GM23248 (cell line): Measurements from ENCODE around the gene MPG. TPM values are rescaled to one million over a fixed set of nuclear protein-coding genes. Genes with fewer than 3 reads are reported as not detected.

ENCODE experiments used
- DNase-seq: peaks from one replicate; pipeline ENCODE4 v3.0.0-alpha.2; 2015
- H2AFZ ChIP-seq: fragments of 200-600 bp; sonication (generic); 2 replicates; pipeline ENCODE4 v1.6.1; 2016; ENCODE audit warnings: antibody characterized with exemption
- H3F3A ChIP-seq: fragments of 200-600 bp; sonication (generic); 2 replicates; pipeline ENCODE4 v1.6.1; 2016; ENCODE audit warnings: mild to moderate bottlenecking, antibody characterized with exemption, mixed run types; ENCODE audit not compliant: insufficient read depth
- H3K27ac ChIP-seq: fragments of 200-600 bp; sonication (generic); 2 replicates; pipeline ENCODE4 v1.5.1; 2016; ENCODE audit warnings: mild to moderate bottlenecking
- H3K27me3 ChIP-seq: fragments of 200-600 bp; sonication (generic); replicated peaks from 2 replicates; pipeline ENCODE4 v1.6.1; 2016; ENCODE audit warnings: mild to moderate bottlenecking; ENCODE audit not compliant: insufficient read depth
- H3K36me3 ChIP-seq: fragments of 200-600 bp; sonication (generic); 2 replicates; pipeline ENCODE4 v1.6.1; 2016; ENCODE audit warnings: low read depth, mild to moderate bottlenecking
- H3K4me1 ChIP-seq: fragments of 200-600 bp; sonication (generic); 2 replicates; pipeline ENCODE4 v1.6.1; 2016; ENCODE audit warnings: mild to moderate bottlenecking; ENCODE audit not compliant: insufficient read depth
- H3K4me2 ChIP-seq: fragments of 200-600 bp; sonication (generic); one replicate; pipeline ENCODE4 v1.6.1; 2016; ENCODE audit warnings: mild to moderate bottlenecking; ENCODE audit not compliant: unreplicated experiment
- H3K4me3 ChIP-seq: fragments of 200-600 bp; sonication (generic); 2 replicates; pipeline ENCODE4 v1.5.1; 2016; ENCODE audit warnings: mild to moderate bottlenecking
- H3K79me2 ChIP-seq: fragments of 200-600 bp; sonication (generic); 2 replicates; pipeline ENCODE4 v1.6.1; 2016; ENCODE audit warnings: mild to moderate bottlenecking; ENCODE audit not compliant: insufficient read depth
- H3K9ac ChIP-seq: fragments of 200-600 bp; sonication (generic); 2 replicates; pipeline ENCODE4 v1.6.1; 2016; ENCODE audit warnings: mild to moderate bottlenecking
- H3K9me2 ChIP-seq: fragments of 200-600 bp; sonication (generic); 2 replicates; pipeline ENCODE4 v1.6.1; 2016; ENCODE audit warnings: mixed run types, mild to moderate bottlenecking, moderate library complexity; ENCODE audit not compliant: insufficient read depth
- H3K9me3 ChIP-seq: fragments of 200-600 bp; sonication (generic); one replicate; pipeline ENCODE4 v1.6.1; 2017; ENCODE audit warnings: low read depth
- H4K20me1 ChIP-seq: fragments of 200-600 bp; sonication (generic); 2 replicates; pipeline ENCODE4 v1.6.0; 2016; ENCODE audit not compliant: insufficient read depth
- EZH2 ChIP-seq: fragments of 200-600 bp; sonication (generic); IDR thresholded peaks from 2 replicates; pipeline ENCODE4 v1.6.1; 2018; ENCODE audit warnings: antibody characterized with exemption, mild to moderate bottlenecking; ENCODE audit not compliant: insufficient read depth, poor library complexity, severe bottlenecking
- EZH2phosphoT487 ChIP-seq: fragments of 200-600 bp; sonication (generic); IDR thresholded peaks from 2 replicates; pipeline ENCODE4 v1.6.1; 2018; ENCODE audit warnings: antibody characterized with exemption, moderate library complexity, mild to moderate bottlenecking, low read depth; ENCODE audit not compliant: insufficient read depth
- WGBS, 2 experiments: methylation state at CpG; one replicate each; pipeline ENCODE4 v1.1.6; 2015 to 2017; ENCODE audit warnings: low lambda C conversion rate in 2 of 2, low coverage in 1 of 2; ENCODE audit errors: missing lambda C conversion rate in 2 of 2; 5-methylcytosine and 5-hydroxymethylcytosine counted together
- in situ Hi-C: fragments of 300-500 bp; cut with MboI; formaldehyde crosslinking; loops from 2 replicates; pipeline ENCODE4 v1.15.0; 2020
- polyA plus RNA-seq: library from polyadenylated mRNA; unstranded; fragments of >200 nt; fragmentation: Nextera tagmentation; extraction: Ambion mirVana; gene quantifications from 2 replicates; pipeline ENCODE4 v1.2.1, GENCODE V29; 2016
- total RNA-seq: library from RNA; depleted of rRNA; stranded (reverse); fragments of >200 nt; shearing (Covaris generic); gene quantifications from 2 replicates; pipeline ENCODE4 v1.2.3, GENCODE V29; 2014

The MPG gene
- total and polyA plus RNA-seq, 2 experiments from 2014 or later: 134 to 222 TPM

DNA sequence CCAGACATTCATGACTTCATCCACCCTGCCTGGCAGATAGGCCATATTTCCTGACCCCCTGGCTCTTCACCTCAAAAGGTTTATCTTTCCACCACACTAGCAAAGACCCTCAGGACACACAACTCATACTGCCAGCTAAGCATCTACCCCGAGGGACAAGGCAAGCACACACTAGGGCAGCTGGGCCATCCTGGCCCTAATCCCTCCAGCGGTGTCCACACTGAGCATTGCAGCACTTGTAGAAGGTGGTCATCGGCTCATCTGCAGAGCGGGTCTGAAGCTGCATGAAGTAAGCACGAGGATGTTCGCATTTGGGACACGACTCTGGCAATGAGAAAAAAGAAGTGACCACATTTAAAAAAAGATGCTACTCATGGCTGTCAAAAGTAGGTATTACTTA is 30.8 kb upstream of the MPG start:
- Histone ChIP-seq H2AFZ (no peak overlapping the region), H3K9ac (no peak overlapping the region), H4K20me1 (no peaks in the 10 kb centered on the region), H3K9me2 (no peaks in the 10 kb centered on the region), H3K4me3 (no peak overlapping the region), H3K4me2 (no peak overlapping the region), H3F3A (no peaks in the 10 kb centered on the region), H3K36me3 (peaks cover 5% of the 10 kb centered on the region; the same call in 1 of the 2 replicates), H3K9me3 (no peaks in the 10 kb centered on the region), H3K27ac (no peak overlapping the region), H3K27me3 (no peaks in the 10 kb centered on the region), H3K4me1 (no peaks in the 10 kb centered on the region), H3K79me2 (peaks cover 28% of the 10 kb centered on the region)
- TF ChIP-seq EZH2 (no peak), EZH2phosphoT487 (no peak)
- in situ Hi-C loops: no loop called here
- DNase-seq: no peak
- WGBS, 2 experiments: 95% methylated on average over 7 of the region's 7 CpGs

DNA sequence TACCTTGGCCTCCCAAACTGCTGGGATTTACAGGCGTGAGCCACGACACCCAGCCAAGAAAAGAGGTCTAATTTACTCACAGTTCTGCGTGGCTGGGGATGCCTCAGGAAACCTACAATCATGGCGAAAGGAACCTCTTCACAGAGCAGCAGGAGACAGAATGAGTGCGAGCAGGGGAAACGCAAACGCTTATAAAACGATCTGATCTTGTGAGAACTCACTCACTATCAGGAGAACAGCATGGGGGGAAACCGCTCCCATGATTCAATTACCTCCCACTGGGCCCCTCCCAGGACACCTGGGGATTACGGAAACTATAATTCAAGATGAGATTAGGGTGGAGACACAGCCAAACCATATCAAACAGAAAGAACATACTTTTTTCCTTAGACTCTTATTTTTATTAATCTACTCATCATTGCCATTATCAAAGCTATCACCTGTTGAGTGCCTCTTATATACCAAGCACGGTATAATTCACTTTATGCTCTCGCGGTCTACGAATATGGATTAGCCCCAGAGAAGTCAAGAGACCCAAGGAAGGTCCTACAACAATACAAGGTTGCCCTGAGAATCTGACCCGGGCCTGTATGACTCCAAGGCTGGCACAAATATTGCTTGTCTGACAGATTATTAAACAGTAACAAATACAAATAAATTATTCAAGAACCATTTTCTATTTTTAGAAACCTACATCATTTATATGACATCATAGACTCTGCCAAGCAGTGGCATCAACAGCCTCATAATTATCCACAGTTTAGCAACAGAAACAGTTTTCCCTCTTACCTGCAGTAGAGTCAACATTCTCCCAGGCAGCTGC is 27.0 kb upstream of the MPG start:
- H3K79me2 ChIP-seq: peaks cover 39% of the 10 kb centered on the region
- H3K4me2 ChIP-seq: no peak overlapping the region
- no peaks in the 10 kb centered on the region for H4K20me1 ChIP-seq
- H3K27me3 ChIP-seq: no peaks in the 10 kb centered on the region
- 84 to 85% methylated on average over 15 of the region's 15 CpGs for WGBS, 2 experiments
- H3K36me3 ChIP-seq: no peaks in the 10 kb centered on the region
- no peak overlapping the region for H3K9ac ChIP-seq
- in situ Hi-C loops: no loop called here
- H2AFZ ChIP-seq: no peak overlapping the region
- H3K9me2 ChIP-seq: no peaks in the 10 kb centered on the region
- no peak for DNase-seq
- no peaks in the 10 kb centered on the region for H3K9me3 ChIP-seq
- H3K4me3 ChIP-seq: no peak overlapping the region
- H3F3A ChIP-seq: peaks cover 4% of the 10 kb centered on the region; the same call in 1 of the 2 replicates
- 0 out of 2 replicates have a peak, but pooled peaks cover 3% of the 10 kb centered on the region for H3K4me1 ChIP-seq
- H3K27ac ChIP-seq: no peak overlapping the region
- TF ChIP-seq EZH2: no peak
- TF ChIP-seq EZH2phosphoT487: no peak

DNA sequence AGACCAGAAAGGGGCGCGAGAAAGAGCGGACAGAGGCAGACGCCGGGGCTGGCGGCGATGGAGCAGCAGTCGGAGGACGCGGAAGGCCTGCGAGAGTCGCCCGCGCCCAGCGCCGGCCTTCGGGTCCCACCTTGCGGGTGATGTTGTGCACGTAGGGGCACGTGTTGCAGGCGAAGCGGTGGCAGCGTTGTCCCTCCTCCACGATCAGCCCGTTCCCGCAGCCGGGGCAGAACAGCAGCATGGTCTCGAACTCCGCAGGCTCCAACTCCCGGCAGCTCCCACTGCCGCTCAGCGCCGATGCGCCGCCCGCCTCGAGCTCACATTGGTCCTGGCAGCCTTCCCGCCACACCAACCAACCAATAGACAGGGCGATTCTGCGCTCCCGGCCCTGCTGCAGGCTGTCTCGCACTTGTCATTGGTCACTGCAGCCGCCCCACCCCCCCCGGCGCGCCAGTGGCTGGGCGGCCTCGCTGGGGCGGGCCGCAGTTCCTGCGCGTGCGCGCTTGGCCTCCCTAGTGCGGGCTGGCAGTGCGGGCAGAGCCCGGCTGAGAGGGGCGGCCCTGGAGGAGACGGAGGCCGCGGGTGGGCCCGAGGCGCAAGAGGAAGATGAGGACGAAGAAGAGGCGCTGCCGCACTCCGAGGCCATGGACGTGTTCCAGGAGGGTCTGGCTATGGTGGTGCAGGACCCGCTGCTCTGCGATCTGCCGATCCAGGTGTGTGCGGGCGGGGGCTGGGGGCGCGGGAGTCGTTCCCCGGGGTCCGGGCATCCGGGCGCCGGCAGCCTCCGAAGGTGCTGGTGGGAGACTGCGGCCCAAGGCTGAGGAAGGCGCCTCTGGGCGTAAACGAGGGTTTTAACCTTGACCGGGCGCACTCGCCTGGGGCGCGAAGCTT is 24.4 kb upstream of the MPG start, which contains the start of the genes POLR3K and SNRNP25:
TSS of gene POLR3K (minus strand) at position 263 of the 891 bp plus-strand sequence. CDS start at position 241, 22 bp downstream.
TSS of gene SNRNP25 (plus strand) at position 483 of the 891 bp plus-strand sequence. CDS start at position 672, 189 bp downstream.
- no peak for TF ChIP-seq EZH2phosphoT487
- no peak for TF ChIP-seq EZH2
- Histone ChIP-seq H3K27ac (peak within 1 kb of the TSS; percentile 59), H3K4me3 (peak within 1 kb of the TSS; percentile 87), H3K79me2 (peaks cover 39% of the 10 kb centered on the region), H3K4me2 (peak within 1 kb of the TSS; percentile 86), H2AFZ (peak within 1 kb of the TSS; percentile 93), H3F3A (peaks cover 4% of the 10 kb centered on the region; the same call in 1 of the 2 replicates), H3K9me3 (no peaks in the 10 kb centered on the region), H3K27me3 (no peaks in the 10 kb centered on the region), H3K9me2 (no peaks in the 10 kb centered on the region), H4K20me1 (no peaks in the 10 kb centered on the region), H3K4me1 (0 out of 2 replicates have a peak, but pooled peaks cover 3% of the 10 kb centered on the region), H3K9ac (peak within 1 kb of the TSS; percentile 81), H3K36me3 (peaks cover 11% of the 10 kb centered on the region; the same call in 1 of the 2 replicates)
- in situ Hi-C loops: no loop called here
- DNase-seq: peak; percentile 100
- 1 to 2% methylated on average over 70 to 72 of the region's 91 CpGs for WGBS, 2 experiments

GRCh38 chr16:54237-54581 is 23.8 kb upstream of the MPG start:
- in situ Hi-C loops: no loop called here
- Histone ChIP-seq H2AFZ (peak overlapping the region; percentile 93), H3K9ac (peak overlapping the region; percentile 81), H3K27me3 (no peaks in the 10 kb centered on the region), H4K20me1 (no peaks in the 10 kb centered on the region), H3K9me2 (no peaks in the 10 kb centered on the region), H3K9me3 (no peaks in the 10 kb centered on the region), H3F3A (peaks cover 4% of the 10 kb centered on the region; the same call in 1 of the 2 replicates), H3K36me3 (peaks cover 16% of the 10 kb centered on the region; the same call in 1 of the 2 replicates), H3K27ac (no peak overlapping the region), H3K4me1 (0 out of 2 replicates have a peak, but pooled peaks cover 3% of the 10 kb centered on the region), H3K4me3 (peak overlapping the region; percentile 87), H3K4me2 (peak overlapping the region; percentile 86), H3K79me2 (peaks cover 39% of the 10 kb centered on the region)
- TF ChIP-seq EZH2 (no peak), EZH2phosphoT487 (no peak)
- no peak for DNase-seq
- WGBS, 2 experiments: 32 to 48% methylated on average over 12 of the region's 12 CpGs
